HepG2 (cell line): ENCODE results near the gene SLC7A4. TPM values are rescaled to one million over a fixed set of nuclear protein-coding genes. Genes with fewer than 3 reads are reported as not detected.

ENCODE experiments used
- ADNP ChIP-seq: sonication (generic); formaldehyde crosslinking; IDR thresholded peaks from 2 replicates; pipeline ENCODE4 v1.4.0; 2020; ENCODE audit warnings: missing genetic modification reagents
- CAMTA2 ChIP-seq: sonication (generic); formaldehyde crosslinking; IDR thresholded peaks from 2 replicates; pipeline ENCODE4 v1.4.0; 2020; ENCODE audit warnings: mild to moderate bottlenecking, missing genetic modification reagents, borderline replicate concordance
- FOXK1 ChIP-seq: sonication (generic); formaldehyde crosslinking; IDR thresholded peaks from 2 replicates; pipeline ENCODE4 v1.4.0; 2020; ENCODE audit warnings: low read depth, missing genetic modification reagents, borderline replicate concordance
- HIVEP1 ChIP-seq: sonication (generic); formaldehyde crosslinking; IDR thresholded peaks from 2 replicates; pipeline ENCODE4 v1.4.0; 2020; ENCODE audit warnings: mild to moderate bottlenecking, missing genetic modification reagents
- KAT7 ChIP-seq: IDR thresholded peaks from 2 replicates; pipeline ENCODE4 v1.6.1; 2018; ENCODE audit warnings: borderline replicate concordance, missing compliant biosample characterization
- KLF6 ChIP-seq: IDR thresholded peaks from 2 replicates; pipeline ENCODE4 v1.8.0; 2016; ENCODE audit warnings: missing biosample characterization, missing genetic modification reagents
- PCBP1 ChIP-seq: fragments of 200-400 bp; formaldehyde crosslinking; IDR thresholded peaks from 2 replicates; pipeline ENCODE4 v1.6.1; 2017; ENCODE audit warnings: mild to moderate bottlenecking, low read depth, low read length, borderline replicate concordance
- RCOR2 ChIP-seq: IDR thresholded peaks from 2 replicates; pipeline ENCODE4 v1.6.1; 2016; ENCODE audit warnings: missing biosample characterization, missing genetic modification reagents
- SRSF4 ChIP-seq: fragments of 200-400 bp; formaldehyde crosslinking; IDR thresholded peaks from one replicate; pipeline ENCODE4 v1.6.1; 2018; ENCODE audit warnings: mild to moderate bottlenecking, low read depth, low read length, moderate library complexity; ENCODE audit not compliant: poor library complexity, severe bottlenecking
- XBP1 ChIP-seq: sonication (generic); formaldehyde crosslinking; IDR thresholded peaks from 2 replicates; pipeline ENCODE4 v1.5.0; 2020; ENCODE audit warnings: missing genetic modification reagents
- ZFP1 ChIP-seq: IDR thresholded peaks from 2 replicates; pipeline ENCODE4 v1.6.1; 2016
- ZNF225 ChIP-seq: sonication (generic); formaldehyde crosslinking; IDR thresholded peaks from 2 replicates; pipeline ENCODE4 v1.4.0; 2020; ENCODE audit warnings: mild to moderate bottlenecking, missing genetic modification reagents
- ZNF230 ChIP-seq: sonication (generic); formaldehyde crosslinking; IDR thresholded peaks from 2 replicates; pipeline ENCODE4 v1.4.0; 2020; ENCODE audit warnings: mild to moderate bottlenecking, missing genetic modification reagents
- ZNF253 ChIP-seq: sonication (generic); formaldehyde crosslinking; IDR thresholded peaks from 2 replicates; pipeline ENCODE4 v1.8.0; 2022; ENCODE audit warnings: mild to moderate bottlenecking, missing genetic modification reagents, borderline replicate concordance
- ZNF878 ChIP-seq: sonication (generic); formaldehyde crosslinking; IDR thresholded peaks from 2 replicates; pipeline ENCODE4 v1.8.1; 2023; ENCODE audit warnings: mild to moderate bottlenecking, missing genetic modification reagents, moderate library complexity
- polyA plus RNA-seq, 8 experiments: library from polyadenylated mRNA; depleted of rRNA in 3 of 8; stranded (reverse) in 7 of 8; unstranded in 1 of 8; fragments of >200 nt; fragmentation: Illumina TruSeq in 4 of 8; extraction: Trizol in 4 of 8; gene quantifications; 2 replicates each; pipeline versions ENCODE4 v1.2.1 to v1.2.3, GENCODE V29; 2011 to 2016; ENCODE audit warnings: low read depth in 4 of 8, missing spikeins in 1 of 8, mixed read lengths in 1 of 8; ENCODE audit not compliant: insufficient read depth in 1 of 8
- total RNA-seq, 5 experiments: library from RNA; depleted of rRNA; stranded (reverse); fragments of >200 nt; fragmentation: Illumina TruSeq; extraction: Trizol; gene quantifications; 2 replicates each; pipeline ENCODE4 v1.2.3, GENCODE V29; 2016; ENCODE audit warnings: low read depth in 1 of 5
- TF ChIP-seq, protein P1 (sequence below): sonication (generic); formaldehyde crosslinking; IDR thresholded peaks from 2 replicates; pipeline ENCODE4 v1.5.0; 2020; ENCODE audit warnings: missing genetic modification reagents
- TF ChIP-seq, protein P2 (sequence below): sonication (generic); formaldehyde crosslinking; IDR thresholded peaks from 2 replicates; pipeline ENCODE4 v1.5.0; 2020; ENCODE audit warnings: mild to moderate bottlenecking, missing genetic modification reagents, moderate library complexity
- TF ChIP-seq, protein P3 (sequence below): sonication (generic); formaldehyde crosslinking; IDR thresholded peaks from 2 replicates; pipeline ENCODE4 v1.4.0; 2020; ENCODE audit warnings: missing genetic modification reagents

SLC7A4 gene
- total and polyA plus RNA-seq, 2 of the 13 experiments (the other 11 are each of a cell fraction or from before 2014, with no cell fraction given), result not detected

DNA sequence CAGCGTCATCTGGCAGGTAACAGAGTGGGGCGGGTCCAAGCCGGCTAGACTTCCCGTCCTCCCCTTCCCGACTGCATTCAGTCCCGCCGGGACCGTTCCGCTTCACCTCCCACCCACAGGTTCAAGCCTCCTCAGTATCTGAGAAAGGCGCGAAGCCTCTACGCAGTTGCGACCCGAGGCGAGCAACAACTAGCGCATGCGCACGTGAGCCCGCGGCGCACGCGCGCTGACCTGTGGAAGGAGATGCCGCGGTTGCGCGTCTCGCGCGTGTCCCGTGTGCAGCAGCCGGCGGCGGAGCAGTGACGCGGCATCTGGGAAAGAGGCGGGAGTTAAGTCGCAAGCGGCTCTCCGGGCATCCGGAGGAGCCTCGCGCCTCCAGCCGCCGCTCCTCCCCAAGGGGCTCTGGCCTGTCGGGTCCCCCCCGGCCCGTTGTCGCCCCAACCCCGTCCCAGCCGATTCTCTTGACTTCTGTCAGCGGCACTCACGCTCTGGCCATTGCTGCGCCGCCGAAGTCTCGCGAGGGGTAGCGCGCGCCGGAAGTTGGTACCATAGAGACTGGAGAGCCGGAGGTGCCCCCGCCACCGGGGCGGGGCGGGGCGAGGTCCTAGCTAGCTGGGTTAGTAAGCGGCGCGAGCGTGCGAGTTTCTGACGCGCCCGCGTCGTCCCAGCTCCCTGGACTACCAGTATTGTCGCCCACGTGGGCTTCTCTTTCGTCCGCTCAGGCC lies 30.6 kb downstream of the SLC7A4 start, which contains the start of gene THAP7 (continued):
- TF ChIP-seq RCOR2 (CRISPR knock-in tag) (no peak), ZNF253 (no peak), ADNP (CRISPR knock-in tag) (no peak), XBP1 (CRISPR knock-in tag) (no peak), KAT7 (CRISPR knock-in tag) (no peak; the same call in 1 of the 2 replicates), SRSF4 (no peak), FOXK1 (CRISPR knock-in tag) (peak; percentile 63; the same call in 1 of the 2 replicates), ZNF878 (CRISPR knock-in tag) (no peak; the same call in 1 of the 2 replicates), PCBP1 (no peak), KLF6 (peak; percentile 77), HIVEP1 (CRISPR knock-in tag) (peak; percentile 87; the same call in 1 of the 2 replicates), ZNF230 (CRISPR knock-in tag) (peak; percentile 69), ZFP1 (CRISPR knock-in tag) (peak; percentile 60; the same call in 1 of the 2 replicates), ZNF225 (CRISPR knock-in tag) (no peak; the same call in 1 of the 2 replicates), CAMTA2 (peak; percentile 68; the same call in 1 of the 2 replicates)
- TF ChIP-seq, protein P1, sequence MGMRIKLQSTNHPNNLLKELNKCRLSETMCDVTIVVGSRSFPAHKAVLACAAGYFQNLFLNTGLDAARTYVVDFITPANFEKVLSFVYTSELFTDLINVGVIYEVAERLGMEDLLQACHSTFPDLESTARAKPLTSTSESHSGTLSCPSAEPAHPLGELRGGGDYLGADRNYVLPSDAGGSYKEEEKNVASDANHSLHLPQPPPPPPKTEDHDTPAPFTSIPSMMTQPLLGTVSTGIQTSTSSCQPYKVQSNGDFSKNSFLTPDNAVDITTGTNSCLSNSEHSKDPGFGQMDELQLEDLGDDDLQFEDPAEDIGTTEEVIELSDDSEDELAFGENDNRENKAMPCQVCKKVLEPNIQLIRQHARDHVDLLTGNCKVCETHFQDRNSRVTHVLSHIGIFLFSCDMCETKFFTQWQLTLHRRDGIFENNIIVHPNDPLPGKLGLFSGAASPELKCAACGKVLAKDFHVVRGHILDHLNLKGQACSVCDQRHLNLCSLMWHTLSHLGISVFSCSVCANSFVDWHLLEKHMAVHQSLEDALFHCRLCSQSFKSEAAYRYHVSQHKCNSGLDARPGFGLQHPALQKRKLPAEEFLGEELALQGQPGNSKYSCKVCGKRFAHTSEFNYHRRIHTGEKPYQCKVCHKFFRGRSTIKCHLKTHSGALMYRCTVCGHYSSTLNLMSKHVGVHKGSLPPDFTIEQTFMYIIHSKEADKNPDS (CRISPR knock-in tag), result peak; percentile 89
- TF ChIP-seq, protein P2, sequence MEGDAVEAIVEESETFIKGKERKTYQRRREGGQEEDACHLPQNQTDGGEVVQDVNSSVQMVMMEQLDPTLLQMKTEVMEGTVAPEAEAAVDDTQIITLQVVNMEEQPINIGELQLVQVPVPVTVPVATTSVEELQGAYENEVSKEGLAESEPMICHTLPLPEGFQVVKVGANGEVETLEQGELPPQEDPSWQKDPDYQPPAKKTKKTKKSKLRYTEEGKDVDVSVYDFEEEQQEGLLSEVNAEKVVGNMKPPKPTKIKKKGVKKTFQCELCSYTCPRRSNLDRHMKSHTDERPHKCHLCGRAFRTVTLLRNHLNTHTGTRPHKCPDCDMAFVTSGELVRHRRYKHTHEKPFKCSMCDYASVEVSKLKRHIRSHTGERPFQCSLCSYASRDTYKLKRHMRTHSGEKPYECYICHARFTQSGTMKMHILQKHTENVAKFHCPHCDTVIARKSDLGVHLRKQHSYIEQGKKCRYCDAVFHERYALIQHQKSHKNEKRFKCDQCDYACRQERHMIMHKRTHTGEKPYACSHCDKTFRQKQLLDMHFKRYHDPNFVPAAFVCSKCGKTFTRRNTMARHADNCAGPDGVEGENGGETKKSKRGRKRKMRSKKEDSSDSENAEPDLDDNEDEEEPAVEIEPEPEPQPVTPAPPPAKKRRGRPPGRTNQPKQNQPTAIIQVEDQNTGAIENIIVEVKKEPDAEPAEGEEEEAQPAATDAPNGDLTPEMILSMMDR (CRISPR knock-in tag), result peak; percentile 12
- TF ChIP-seq, protein P3, sequence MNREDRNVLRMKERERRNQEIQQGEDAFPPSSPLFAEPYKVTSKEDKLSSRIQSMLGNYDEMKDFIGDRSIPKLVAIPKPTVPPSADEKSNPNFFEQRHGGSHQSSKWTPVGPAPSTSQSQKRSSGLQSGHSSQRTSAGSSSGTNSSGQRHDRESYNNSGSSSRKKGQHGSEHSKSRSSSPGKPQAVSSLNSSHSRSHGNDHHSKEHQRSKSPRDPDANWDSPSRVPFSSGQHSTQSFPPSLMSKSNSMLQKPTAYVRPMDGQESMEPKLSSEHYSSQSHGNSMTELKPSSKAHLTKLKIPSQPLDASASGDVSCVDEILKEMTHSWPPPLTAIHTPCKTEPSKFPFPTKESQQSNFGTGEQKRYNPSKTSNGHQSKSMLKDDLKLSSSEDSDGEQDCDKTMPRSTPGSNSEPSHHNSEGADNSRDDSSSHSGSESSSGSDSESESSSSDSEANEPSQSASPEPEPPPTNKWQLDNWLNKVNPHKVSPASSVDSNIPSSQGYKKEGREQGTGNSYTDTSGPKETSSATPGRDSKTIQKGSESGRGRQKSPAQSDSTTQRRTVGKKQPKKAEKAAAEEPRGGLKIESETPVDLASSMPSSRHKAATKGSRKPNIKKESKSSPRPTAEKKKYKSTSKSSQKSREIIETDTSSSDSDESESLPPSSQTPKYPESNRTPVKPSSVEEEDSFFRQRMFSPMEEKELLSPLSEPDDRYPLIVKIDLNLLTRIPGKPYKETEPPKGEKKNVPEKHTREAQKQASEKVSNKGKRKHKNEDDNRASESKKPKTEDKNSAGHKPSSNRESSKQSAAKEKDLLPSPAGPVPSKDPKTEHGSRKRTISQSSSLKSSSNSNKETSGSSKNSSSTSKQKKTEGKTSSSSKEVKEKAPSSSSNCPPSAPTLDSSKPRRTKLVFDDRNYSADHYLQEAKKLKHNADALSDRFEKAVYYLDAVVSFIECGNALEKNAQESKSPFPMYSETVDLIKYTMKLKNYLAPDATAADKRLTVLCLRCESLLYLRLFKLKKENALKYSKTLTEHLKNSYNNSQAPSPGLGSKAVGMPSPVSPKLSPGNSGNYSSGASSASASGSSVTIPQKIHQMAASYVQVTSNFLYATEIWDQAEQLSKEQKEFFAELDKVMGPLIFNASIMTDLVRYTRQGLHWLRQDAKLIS, result no peak
